ENCODE results near the gene TCOF1. TPM values are rescaled to one million over a fixed set of nuclear protein-coding genes. Genes with fewer than 3 reads are reported as not detected.

The TCOF1 gene
- polyA plus RNA-seq, 6 donors from 2014 or later: 5.1 to 31.2 (median 9.3) TPM

DNA sequence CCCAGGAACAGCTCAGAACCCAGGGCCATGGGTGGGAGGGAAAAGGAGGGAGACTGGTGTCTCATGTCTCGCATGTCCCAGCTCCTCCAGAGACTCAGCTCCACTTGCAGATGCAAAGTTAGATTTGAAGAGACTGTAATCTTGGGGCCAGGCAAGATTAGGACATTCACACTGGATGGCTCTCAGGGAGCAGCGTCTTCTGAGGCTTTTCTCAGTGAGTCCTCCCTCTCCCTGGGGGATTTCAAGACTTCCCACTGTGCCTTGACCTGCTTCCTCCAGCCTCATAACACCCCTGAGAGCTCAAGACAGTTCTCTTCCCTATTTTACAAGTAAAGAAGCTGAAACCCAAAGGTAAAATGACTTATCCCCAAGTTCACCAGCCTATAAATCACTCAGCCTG is 10.5 kb upstream of the TCOF1 start:
- no peak overlapping the region for H3K27ac Mint-ChIP-seq
- no peak for ATAC-seq (ENCODE audit: low read depth in 2 of 2)
- H3K4me3 Mint-ChIP-seq: no peak overlapping the region
- H3K9me3 Mint-ChIP-seq: no peaks in the 10 kb centered on the region
- no peak for DNase-seq
- H3K27me3 Mint-ChIP-seq: no peaks in the 10 kb centered on the region
- H3K4me1 Mint-ChIP-seq: peaks cover 10 to 19% (median 12%) of the 10 kb centered on the region in 3 donors
- no peaks in the 10 kb centered on the region for H3K36me3 Mint-ChIP-seq

DNA sequence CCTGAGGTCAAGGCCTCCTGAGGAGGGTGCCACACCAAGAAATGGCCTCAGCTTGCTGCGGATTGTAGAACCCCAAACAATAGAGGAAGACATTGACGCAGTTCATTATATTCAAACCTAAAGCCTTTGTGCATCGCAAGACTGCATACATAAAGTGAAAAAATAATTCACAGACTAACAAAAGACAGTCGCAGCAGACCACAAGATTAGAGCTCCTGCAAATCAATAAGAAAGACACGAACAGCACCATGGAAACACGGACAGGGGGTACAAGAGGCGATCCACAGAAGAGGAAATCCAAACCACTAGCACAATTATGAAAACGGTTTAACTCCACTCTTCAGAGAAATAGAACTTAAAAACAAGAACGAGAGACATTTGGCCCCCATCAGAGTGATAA is 10.0 kb upstream of the TCOF1 start:
- no peaks in the 10 kb centered on the region for H3K27me3 Mint-ChIP-seq
- peak overlapping the region in 1 of 6 donors; percentile 19 for H3K27ac Mint-ChIP-seq
- no peaks in the 10 kb centered on the region for H3K9me3 Mint-ChIP-seq
- DNase-seq: no peak
- no peak for ATAC-seq (ENCODE audit: low read depth in 2 of 2)
- H3K4me1 Mint-ChIP-seq: peaks cover 10 to 19% (median 15%) of the 10 kb centered on the region in 3 donors
- H3K36me3 Mint-ChIP-seq: no peaks in the 10 kb centered on the region
- H3K4me3 Mint-ChIP-seq: no peak overlapping the region

DNA sequence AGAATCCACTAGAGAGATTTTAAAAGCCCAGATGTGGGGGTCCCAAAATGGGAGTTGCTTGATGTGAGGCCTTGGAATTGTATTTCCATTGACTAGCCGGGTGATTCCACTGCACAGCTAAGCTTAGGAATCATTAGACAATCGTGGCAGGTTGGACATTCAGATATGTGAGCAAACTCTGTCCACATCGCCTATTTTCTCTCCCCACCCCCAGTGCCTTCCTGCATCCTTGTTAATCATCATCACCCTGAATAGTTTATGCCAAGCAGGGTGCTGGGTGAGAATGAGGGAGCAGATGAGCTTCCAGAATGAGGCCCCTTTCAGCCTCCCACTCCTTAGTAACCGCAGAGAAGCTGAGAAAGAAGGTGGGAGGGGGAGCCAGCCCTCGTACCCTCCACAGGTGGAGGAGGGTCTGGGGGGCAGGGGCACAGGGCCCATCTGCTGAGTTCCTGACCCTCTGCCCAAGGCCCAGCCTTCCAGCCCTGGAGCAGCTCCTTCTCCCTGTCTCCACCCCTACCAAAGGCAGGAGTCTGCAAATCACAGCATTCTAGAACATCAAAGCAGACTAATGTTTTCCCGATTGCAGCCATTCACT is 7.7 kb upstream of the TCOF1 start:
- Mint-ChIP-seq H3K27me3 (no peaks in the 10 kb centered on the region), H3K36me3 (no peaks in the 10 kb centered on the region), H3K4me1 (peaks cover 10 to 19% (median 15%) of the 10 kb centered on the region in 3 donors), H3K27ac (peak overlapping the region in 1 of 6 donors; percentile 9), H3K9me3 (no peaks in the 10 kb centered on the region), H3K4me3 (no peak overlapping the region)
- ATAC-seq (ENCODE audit: low read depth in 2 of 2) (no peak), DNase-seq (no peak)

DNA sequence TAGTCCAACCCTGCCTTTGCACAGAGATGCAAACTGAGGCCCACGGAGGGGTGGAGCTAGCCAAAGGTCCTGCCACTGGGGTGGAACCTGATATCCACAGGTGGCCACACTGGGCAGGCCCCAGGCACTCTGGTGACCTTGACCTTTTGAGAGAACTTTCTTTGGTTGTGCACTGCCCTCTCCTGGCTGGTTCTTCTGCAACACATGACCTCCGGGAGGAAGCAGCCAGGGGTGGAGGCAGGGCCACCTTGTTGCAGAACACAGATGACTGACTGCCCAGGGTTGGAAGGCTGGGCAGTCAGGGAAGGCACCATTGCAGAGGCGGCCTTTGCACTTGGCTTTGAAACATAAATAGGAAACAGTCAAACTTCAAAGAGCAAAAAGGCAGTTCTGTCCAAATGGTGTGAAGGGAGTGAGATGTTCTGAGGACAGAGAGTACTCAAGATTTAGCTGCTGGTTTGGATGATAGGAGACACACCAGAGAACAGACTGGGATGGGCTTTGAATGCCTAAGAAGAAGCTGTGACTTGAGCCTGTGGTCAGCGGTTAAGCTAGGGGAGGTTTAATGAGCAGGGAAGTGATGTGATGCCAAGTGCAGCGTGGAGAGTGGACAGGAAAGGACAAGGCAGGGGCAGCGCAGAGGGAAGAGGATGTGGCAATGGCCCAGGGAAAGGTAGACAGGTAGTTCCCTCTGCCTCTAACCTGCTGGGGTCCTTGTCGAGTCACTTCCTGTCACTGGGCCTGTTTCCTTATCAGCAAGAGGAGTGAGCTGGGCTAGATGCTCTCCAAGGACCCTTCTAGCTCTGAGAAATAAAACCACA is 6.8 kb upstream of the TCOF1 start:
- no peaks in the 10 kb centered on the region for H3K36me3 Mint-ChIP-seq
- H3K4me3 Mint-ChIP-seq: peak overlapping the region in 1 of 8 donors; percentile 27

DNA sequence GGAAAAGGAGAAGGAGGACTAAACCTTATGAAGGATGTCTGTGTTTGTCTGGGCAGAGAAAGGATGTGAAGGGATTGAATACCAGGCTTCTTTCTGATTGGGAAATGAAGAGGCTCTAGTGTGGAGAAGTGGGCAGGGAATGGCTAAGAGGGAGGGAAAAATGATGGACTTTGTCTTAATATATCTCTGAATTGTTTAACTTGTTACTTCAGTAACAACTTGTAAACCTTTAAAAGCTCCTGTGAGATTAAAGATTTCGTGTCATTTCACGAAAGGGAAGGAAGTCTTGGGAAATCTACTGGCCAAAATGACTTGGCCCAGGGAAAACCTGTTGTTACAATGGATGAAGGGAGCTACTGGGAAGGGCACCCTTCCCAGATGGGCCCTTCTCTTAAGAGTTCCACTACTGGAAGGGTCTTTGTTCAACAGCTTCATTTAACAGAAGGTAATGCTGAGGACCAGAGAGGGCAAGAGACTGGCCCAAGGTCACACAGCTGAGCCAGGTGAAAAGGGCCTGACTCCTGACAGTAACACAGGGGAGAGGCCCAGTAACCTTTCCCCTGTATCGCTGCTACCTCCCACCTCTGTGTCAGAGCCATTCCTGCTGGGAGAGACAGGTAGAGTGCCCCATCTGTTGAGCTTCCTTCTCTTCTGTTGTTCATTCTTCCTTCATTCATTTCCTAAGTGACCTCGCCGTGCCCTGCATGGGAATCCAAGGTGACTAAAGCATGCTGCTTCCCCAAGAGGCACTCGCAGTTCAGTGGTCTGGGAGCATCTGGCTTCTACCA is 5.1 kb upstream of the TCOF1 start:
- no peak for ATAC-seq (ENCODE audit: low read depth in 2 of 2)
- no peak for DNase-seq
- no peak overlapping the region for H3K4me3 Mint-ChIP-seq
- H3K27ac Mint-ChIP-seq: no peak overlapping the region
- no peaks in the 10 kb centered on the region for H3K9me3 Mint-ChIP-seq
- H3K36me3 Mint-ChIP-seq: no peaks in the 10 kb centered on the region
- peaks cover 21 to 30% (median 24%) of the 10 kb centered on the region in 3 donors for H3K4me1 Mint-ChIP-seq
- H3K27me3 Mint-ChIP-seq: no peaks in the 10 kb centered on the region

More for the DNA sequence above, 6.8 kb upstream of the TCOF1 start:
- Mint-ChIP-seq H3K9me3 (no peaks in the 10 kb centered on the region), H3K4me1 (peaks cover 12 to 19% (median 15%) of the 10 kb centered on the region in 3 donors), H3K27ac (peak overlapping the region in 5 of 6 donors; percentile 4 to 94 (median 64)), H3K27me3 (no peaks in the 10 kb centered on the region)
- peak; percentile 68 to 69 for ATAC-seq (ENCODE audit: low read depth in 2 of 2)
- no peak for DNase-seq

DNA sequence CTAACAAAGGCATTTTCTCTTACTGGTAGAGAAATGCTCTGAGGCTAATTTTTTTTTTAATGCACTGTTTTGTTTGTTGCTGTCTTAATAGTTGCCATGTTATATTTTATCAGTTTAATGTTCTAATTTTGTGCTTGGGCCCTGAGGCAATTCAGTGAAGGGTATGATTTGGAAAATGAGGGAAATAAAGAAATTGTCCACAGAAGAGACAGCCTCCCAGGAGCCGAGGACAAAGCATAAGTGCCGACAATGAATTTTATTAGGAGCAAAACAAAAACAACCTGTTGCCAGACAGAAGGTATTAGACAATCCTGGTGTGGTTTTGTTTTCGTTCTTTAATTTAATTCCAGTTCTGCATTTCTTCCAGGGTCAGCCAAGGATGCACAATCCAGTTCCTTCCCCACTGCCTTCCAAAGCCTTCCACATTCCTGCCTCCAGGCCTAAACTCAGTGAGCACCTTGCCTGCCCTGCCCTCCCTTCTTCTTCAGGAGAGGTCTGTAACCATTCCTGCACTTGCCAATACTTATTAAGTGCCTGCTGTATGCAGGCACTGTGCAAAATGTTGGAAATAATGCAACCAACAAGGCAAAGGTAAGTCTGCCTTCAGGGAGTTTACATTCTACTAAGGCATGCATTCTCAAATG is 4.3 kb upstream of the TCOF1 start:
- peaks cover 21 to 34% (median 26%) of the 10 kb centered on the region in 3 donors for H3K4me1 Mint-ChIP-seq
- no peak overlapping the region for H3K4me3 Mint-ChIP-seq
- H3K27ac Mint-ChIP-seq: no peak overlapping the region

DNA sequence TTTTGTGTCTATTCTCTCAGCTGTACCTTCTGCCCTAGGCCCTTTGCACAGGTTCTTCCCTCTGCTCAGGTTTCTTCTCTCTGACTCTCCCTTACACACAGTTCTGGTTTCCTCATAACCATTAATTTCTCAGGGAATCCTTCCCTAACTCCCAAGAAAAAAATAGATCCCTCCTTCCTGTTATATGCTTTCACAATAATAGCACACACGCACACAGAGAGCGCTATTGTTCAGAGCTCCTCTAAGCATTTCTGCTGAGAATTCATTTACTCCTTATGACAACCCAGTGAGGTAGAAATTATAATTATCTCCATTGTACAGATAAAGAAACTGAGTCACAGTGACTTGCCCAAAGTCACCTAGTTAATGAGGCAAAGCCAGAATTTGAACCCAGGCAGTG is 1.7 kb upstream of the TCOF1 start:
- H3K36me3 Mint-ChIP-seq: no peaks in the 10 kb centered on the region
- H3K4me1 Mint-ChIP-seq: peaks cover 26 to 49% (median 42%) of the 10 kb centered on the region in 3 donors
- no peaks in the 10 kb centered on the region for H3K27me3 Mint-ChIP-seq
- no peak overlapping the region for H3K4me3 Mint-ChIP-seq
- H3K27ac Mint-ChIP-seq: peak overlapping the region in 1 of 6 donors; percentile 3
- no peaks in the 10 kb centered on the region for H3K9me3 Mint-ChIP-seq
- DNase-seq (no peak), ATAC-seq (ENCODE audit: low read depth in 2 of 2) (no peak)

More for the DNA sequence above, 4.3 kb upstream of the TCOF1 start:
- Mint-ChIP-seq H3K27me3 (no peaks in the 10 kb centered on the region), H3K36me3 (no peaks in the 10 kb centered on the region), H3K9me3 (no peaks in the 10 kb centered on the region)
- ATAC-seq (ENCODE audit: low read depth in 2 of 2): no peak
- no peak for DNase-seq

DNA sequence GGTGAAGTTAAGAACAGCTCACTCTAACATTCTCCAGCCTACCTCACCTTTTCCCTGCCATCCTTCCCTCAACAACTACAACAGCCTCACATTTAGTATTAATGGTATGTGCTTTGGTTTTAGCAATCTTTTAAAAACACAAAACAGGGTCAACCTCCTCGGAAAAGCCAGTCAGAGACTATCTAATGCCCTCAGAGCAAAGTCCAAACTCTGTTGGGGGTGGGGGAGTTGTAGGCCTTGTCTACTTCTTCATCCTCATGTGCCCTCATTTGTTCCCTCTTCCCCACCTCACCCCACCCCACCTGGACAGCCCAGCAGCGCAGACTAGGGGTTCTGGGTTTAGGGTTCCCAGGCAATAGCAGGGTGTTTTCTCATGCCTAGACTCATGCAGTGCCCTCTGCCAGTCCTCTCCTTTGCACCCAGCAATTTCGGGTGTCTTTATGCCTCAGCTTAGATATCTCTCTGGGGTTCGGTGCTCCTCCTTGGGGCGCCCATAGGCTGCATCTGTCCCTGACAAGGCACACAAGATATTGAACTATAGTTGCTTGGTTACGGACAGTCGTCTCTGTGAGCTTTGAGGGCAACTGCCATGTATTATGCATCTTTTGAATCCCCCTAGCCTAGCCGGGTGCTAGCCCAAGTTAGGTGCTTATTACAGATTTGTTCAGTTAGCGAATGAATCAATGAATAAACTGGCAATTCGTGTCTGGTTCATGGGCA is 762 bp upstream of the TCOF1 start:
- Mint-ChIP-seq H3K4me1 (peaks cover 26 to 49% (median 44%) of the 10 kb centered on the region in 3 donors), H3K36me3 (peaks cover 4 to 6% of the 10 kb centered on the region in 2 donors), H3K4me3 (peak overlapping the region; percentile 80 to 95 (median 87)), H3K27me3 (no peaks in the 10 kb centered on the region), H3K27ac (peak overlapping the region in 5 of 6 donors; percentile 68 to 91 (median 78)), H3K9me3 (no peaks in the 10 kb centered on the region)
- no peak for ATAC-seq (ENCODE audit: low read depth in 2 of 2)
- no peak for DNase-seq

DNA sequence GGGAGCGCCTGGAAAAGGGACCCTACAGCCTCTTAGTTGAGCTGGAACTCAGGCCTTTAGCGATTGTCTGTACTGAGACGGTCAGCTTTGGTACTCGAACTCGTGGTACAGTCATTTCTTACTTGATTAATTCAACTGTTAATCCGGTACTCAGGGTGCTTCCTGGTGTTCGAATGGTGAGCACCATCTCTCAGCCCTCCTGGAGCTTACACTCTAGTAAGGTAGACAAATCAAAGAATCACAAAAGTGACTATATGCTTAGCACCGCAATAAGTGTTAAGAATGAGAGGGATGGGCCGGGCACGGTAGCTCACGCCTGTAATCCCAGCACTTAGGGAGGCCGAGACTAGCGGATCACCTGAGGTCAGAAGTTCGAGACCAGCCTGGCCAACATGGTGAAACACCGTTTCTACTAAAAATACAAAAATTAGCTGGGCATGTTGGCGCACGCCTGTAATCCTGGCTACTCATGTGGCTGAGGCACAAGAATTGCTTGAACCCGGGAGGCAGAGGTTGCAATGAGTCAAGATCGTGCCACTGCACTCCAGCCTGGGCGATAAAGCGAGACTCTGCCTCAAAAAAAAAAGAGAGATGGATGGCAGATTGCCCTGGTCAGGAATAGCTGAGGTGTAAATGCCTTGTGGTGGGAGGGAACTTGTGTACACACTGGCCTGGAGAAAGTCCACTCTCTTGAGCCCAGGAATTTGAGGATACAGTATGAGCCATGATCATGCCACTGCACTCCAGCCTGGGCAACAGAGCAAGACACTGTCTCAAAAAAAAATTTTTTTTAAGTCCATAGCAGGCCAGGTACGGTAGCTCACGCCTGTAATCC is 981 bp downstream of the TCOF1 start:
- H3K4me1 Mint-ChIP-seq: peaks cover 38 to 61% (median 54%) of the 10 kb centered on the region in 3 donors
- ATAC-seq (ENCODE audit: low read depth in 2 of 2) (no peak), DNase-seq (no peak)
- H3K4me3 Mint-ChIP-seq: peak overlapping the region; percentile 80 to 94 (median 88)
- H3K36me3 Mint-ChIP-seq: peaks cover 13 to 19% of the 10 kb centered on the region in 2 donors
- no peaks in the 10 kb centered on the region for H3K9me3 Mint-ChIP-seq
- no peaks in the 10 kb centered on the region for H3K27me3 Mint-ChIP-seq
- peak overlapping the region; percentile 10 to 73 (median 61) for H3K27ac Mint-ChIP-seq

DNA sequence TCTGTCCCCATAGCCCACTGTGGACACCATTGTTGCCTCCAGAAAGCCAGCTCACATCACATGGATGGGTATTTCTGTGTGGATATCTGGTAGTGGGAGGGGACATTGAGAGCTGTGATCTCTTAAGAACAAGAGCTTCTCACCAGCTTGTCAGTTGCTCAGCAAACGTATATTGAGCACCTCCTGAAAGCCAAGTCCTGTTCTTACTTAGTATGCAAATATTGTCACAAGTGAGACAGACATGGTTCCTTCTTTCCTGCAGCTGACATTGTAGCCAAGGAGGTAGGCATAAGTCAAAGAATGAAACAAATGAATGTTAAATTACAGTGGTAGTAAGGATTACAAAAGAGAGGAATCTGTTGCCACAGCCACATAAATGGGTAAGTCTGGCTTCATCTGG is 3.8 kb downstream of the TCOF1 start:
- DNase-seq (no peak), ATAC-seq (ENCODE audit: low read depth in 2 of 2) (no peak)
- H3K27ac Mint-ChIP-seq: peak overlapping the region in 1 of 6 donors; percentile 73
- peaks cover 34 to 64% (median 61%) of the 10 kb centered on the region in 3 donors for H3K4me1 Mint-ChIP-seq
- peak overlapping the region in 2 of 8 donors; percentile 25 to 72 for H3K4me3 Mint-ChIP-seq
- H3K27me3 Mint-ChIP-seq: no peaks in the 10 kb centered on the region
- H3K36me3 Mint-ChIP-seq: peaks cover 19 to 27% of the 10 kb centered on the region in 2 donors
- H3K9me3 Mint-ChIP-seq: no peaks in the 10 kb centered on the region

DNA sequence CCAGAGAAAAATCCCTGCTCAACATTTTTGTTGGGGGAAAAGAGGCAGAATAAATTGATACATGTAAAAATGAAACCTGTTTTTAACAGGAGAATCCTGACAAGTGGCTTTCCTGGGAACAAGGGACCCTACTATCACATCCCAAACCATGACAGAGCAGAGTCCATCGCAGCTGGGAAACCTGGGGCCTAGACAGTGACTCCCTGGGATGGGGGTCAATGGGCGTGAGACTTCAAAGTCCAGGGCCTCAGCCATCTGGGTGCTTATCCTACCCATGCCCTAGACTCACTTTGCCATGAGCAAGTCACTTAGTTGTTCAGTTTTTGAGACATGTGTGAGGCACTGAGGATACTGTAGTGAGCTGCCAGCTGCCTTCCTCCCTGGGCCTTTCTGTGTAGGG is 5.7 kb downstream of the TCOF1 start:
- no peak for DNase-seq
- peaks cover 19 to 27% of the 10 kb centered on the region in 2 donors for H3K36me3 Mint-ChIP-seq
- peak overlapping the region in 1 of 8 donors; percentile 34 for H3K4me3 Mint-ChIP-seq
- H3K27me3 Mint-ChIP-seq: no peaks in the 10 kb centered on the region
- peak overlapping the region in 1 of 6 donors; percentile 90 for H3K27ac Mint-ChIP-seq
- peaks cover 26 to 50% (median 49%) of the 10 kb centered on the region in 3 donors for H3K4me1 Mint-ChIP-seq
- ATAC-seq (ENCODE audit: low read depth in 2 of 2): no peak
- no peaks in the 10 kb centered on the region for H3K9me3 Mint-ChIP-seq

DNA sequence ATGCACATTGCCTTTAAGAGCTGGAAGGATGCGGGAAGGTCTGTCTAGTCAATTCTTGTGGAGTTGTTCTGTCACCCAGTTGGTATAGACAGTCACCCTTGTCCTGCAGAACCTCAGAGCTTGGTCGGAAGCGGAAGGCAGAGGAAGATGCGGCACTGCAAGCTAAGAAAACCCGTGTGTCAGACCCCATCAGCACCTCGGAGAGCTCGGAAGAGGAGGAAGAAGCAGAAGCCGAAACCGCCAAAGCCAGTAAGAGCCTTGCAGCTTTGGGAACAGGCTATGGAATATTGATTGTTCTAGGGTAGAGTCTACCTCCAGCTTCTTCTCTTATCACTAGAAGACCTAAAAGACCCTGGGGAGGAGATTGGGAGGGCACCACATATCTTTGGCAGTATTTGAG is 6.5 kb downstream of the TCOF1 start:
- ATAC-seq (ENCODE audit: low read depth in 2 of 2): no peak
- H3K27ac Mint-ChIP-seq: no peak overlapping the region
- H3K36me3 Mint-ChIP-seq: peaks cover 19 to 29% of the 10 kb centered on the region in 2 donors

More for the DNA sequence above, 6.5 kb downstream of the TCOF1 start:
- DNase-seq: no peak
- no peaks in the 10 kb centered on the region for H3K9me3 Mint-ChIP-seq
- no peak overlapping the region for H3K4me3 Mint-ChIP-seq
- H3K27me3 Mint-ChIP-seq: no peaks in the 10 kb centered on the region
- peaks cover 26 to 44% (median 41%) of the 10 kb centered on the region in 3 donors for H3K4me1 Mint-ChIP-seq
